CD4-positive, alpha-beta T cell treated with Interleukin-2 at 100 ng/mL for 4 hours (primary cell): ENCODE data around the gene CNTNAP4.

ENCODE experiments used
- DNase-seq: peaks from one replicate; pipeline ENCODE4 v3.0.0-alpha.2; 2020; ENCODE audit warnings: low spot score

CNTNAP4 gene

DNA sequence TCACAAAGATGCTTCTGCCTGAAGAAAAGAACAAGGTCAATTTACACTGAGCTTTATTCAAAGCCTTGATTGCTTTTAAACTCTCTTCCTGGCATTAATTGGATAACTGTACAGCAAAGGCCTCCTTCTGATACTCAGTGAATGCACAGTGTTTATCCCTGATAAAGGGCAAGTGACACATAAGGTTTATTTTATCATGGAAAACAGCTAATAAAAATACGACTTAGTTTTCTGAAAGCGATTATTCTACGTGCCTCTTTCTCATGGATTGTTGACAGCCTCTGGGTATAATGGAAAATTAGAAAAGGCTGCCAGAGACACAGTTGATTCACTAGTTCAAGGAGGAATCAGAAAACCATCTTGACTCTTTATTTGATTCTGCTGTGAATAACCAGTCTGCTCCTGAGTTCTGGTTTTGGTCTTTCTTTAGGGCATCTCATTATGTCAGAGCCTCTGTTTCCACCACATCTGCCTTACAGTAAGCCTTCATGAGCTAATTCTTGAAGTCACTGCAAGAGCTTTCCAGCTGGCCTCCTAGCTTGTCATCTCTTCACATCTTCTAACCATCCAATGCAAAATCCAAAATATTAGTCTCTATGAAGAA lies 212.9 kb downstream of the CNTNAP4 start:
- no peak for DNase-seq

DNA sequence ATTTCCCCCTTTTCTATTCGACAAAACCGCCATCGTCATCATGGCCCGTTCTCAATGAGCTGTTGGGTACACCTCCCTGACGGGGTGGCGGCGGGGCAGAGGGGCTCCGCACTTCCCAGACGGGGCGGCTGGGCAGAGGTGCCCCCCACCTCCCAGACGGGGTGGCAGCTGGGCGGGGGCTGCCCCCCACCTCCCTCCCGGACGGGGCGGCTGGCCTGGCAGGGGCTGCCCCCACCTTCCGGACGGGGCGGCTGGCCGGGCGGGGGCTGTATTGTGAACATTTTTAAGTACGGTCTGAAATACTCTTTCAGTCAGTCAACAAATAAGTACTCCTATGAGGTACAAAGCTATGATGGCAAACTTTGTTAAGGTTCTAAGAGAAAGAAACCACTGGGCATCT lies 222.8 kb downstream of the CNTNAP4 start:
- DNase-seq, result no peak

DNA sequence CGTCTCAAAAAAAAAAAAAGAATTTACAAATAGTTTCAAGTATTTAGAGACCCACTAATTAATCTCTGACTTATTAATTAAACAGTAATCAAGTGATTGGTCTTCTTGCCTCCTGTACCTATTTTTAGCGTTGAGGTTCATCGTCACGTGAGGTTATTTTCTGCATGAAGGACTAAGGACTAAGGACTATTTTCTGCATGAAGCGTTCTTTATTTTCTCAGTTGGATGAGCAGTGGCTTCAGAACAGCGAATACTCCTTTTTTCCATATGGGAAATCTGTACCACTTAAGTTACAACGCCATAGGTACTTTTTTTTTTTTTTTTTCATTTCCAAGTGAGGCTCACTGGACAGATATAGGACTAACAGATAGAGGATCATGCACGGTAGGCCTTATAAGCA lies 224.9 kb downstream of the CNTNAP4 start:
- no peak for DNase-seq

DNA sequence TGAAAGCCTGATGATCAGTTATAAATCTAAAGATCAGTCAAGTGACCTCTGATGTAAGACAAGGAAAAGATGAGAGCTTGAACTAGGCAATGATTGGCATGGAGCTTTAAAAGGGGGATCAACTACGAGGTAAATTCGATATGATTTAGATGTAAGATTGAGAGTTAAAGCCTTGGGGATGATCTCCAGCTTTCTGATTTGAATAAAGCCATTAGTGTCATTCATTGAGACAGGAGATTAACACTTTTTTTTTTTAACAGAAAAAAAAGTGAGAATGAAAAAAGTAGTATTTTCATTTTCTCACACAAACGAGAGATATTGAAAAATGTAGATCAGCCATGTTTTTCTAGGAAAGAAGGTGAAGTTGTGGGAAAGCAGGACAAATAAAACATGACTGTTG lies 225.4 kb downstream of the CNTNAP4 start:
- DNase-seq, result no peak

DNA sequence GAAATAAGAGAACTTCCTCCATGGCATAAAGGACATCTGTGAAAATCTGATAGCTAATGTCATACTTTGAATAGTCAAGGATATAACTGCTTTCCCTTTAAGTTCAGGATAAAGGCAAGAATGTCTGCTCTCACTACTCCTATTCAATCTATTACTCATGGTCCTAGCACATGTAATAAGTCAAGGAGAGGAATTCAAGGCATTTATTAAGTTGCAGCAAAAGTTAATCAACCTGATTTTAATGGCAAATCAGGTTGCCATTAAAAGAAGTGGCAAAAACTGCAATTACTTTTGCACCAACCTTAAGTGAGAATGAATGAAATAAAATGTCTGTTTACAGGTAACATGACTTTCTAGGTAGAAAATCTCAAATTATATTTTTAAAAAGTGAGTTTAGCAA lies 225.9 kb downstream of the CNTNAP4 start:
- DNase-seq, result no peak

DNA sequence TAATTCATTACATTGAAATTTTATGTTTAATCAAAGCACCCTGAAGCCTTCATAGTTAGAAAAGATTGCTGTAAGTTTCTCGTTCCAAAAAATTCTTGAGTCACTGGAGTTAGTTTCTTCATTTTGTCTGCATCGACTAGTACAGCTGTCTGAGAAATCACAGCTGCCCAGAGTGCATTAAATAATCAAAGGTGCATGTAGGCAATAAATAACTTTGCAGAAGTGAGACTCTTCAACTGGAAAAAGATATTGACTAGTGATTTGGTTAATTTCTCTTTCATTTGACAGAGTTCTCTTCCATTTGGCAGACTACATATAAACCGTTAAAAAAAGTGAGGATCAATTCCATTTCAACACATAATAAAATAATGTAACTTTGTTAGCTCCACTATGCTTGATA lies 234.0 kb downstream of the CNTNAP4 start:
- no peak for DNase-seq

DNA sequence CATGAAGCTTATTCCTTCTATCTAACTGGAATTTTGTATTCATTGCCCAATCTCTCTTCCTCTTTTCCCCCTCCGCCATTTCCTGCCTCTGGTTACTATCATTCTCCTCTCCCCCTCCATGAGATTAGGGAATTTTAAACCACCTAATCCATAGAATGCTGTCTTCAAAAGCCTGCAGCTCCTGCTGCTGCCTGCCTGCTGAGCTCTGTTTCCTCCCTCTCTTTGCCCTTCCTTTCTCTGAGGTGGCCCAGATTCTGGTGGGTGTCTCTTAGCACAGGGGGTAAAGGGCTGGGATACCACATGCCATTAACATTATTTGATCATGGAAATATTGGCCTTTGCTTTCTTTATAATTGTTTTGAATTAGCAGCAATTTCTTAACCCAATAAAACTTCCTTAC lies 241.6 kb downstream of the CNTNAP4 start:
- DNase-seq, result no peak

DNA sequence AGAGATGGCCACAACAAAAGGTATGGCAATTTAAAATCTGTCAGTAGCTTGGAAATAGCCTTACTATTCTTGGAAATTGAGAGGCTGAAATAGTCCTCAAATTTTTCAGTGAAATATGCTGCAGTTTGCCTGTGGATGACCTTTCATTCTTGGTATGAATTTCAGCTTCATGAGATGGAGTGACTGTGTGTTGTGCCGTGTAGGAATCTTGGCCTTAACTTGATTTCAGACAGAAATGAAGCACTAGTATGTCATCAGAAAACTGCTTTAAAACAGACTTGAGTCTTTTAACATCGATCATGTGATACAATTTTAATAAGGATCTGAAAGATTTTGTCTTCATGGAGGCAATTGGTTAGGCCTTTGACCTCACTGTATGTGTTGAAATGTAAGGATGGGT lies 247.2 kb downstream of the CNTNAP4 start:
- no peak for DNase-seq

DNA sequence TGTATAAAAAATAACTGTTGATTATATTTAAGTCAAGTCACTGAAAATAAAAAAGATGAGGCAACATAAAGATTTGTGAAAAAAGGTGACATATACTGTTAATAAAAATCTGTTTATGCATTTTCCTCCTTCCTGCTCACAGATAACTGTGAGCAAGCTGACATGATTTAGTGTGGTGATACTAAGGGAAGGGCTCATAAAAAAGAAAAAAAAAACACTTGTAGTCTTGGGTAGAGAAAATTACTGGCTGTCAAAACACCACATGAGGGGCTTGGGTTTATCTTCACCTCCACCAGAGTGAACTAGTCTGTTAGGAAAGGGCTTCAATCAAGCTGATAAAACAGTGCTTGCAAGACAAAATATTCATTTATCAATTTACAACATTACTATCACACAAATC lies 247.6 kb downstream of the CNTNAP4 start:
- no peak for DNase-seq

DNA sequence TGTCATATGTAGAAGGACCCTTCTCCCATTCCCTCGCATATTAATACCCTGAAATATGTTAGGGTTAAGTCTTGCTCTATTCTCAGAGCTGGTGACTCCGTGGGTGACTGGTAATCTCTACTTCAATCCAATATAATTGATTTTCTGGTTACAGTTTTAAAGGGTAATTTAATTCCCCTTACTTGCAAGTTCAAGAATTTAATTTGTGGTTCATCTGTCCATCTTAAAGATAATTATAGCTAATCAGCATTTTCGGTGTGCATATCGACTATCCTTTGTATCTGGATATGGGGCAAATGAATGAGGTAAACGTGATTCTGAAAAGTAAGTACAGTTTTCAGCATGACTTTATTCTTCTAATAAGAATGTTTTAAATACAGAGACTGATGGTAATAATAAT lies 250.0 kb downstream of the CNTNAP4 start:
- no peak for DNase-seq

DNA sequence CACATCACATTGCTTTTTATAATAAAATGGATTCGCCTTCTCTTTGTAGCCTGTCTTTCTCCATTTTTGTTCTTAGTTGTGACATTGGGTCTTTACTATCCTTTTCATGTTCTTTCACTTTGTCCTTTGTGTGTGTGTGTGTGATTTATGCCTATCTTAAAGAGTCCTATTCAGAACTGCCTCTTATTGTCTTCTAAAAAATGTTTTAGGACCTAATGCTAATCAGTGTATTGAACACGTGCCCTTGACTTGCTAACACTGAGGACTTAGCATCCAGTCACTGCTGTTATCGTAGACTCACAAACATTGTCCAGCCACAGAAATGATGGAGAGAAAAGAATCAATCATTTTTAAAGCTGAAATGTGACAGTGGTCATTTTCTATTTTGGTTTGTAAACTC lies 251.9 kb downstream of the CNTNAP4 start:
- no peak for DNase-seq

DNA sequence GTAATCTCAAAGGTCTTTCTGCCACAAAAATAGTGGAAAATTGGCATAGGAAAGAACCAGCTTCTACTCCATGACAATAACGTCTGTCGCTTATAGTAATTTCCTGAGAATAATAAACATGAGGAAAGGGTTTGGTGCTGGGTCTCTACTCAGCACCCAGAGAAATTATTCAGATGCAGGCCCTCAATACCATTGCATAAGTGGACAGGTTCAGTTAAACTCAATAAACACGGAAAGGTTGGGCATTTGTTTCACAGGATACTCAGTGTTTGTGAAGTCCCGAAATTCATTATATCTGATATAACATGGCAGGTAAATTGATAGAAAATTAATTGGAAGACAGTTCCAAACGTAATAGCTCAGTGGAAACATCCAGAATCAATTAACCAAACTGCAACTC lies 254.0 kb downstream of the CNTNAP4 start:
- no peak for DNase-seq

DNA sequence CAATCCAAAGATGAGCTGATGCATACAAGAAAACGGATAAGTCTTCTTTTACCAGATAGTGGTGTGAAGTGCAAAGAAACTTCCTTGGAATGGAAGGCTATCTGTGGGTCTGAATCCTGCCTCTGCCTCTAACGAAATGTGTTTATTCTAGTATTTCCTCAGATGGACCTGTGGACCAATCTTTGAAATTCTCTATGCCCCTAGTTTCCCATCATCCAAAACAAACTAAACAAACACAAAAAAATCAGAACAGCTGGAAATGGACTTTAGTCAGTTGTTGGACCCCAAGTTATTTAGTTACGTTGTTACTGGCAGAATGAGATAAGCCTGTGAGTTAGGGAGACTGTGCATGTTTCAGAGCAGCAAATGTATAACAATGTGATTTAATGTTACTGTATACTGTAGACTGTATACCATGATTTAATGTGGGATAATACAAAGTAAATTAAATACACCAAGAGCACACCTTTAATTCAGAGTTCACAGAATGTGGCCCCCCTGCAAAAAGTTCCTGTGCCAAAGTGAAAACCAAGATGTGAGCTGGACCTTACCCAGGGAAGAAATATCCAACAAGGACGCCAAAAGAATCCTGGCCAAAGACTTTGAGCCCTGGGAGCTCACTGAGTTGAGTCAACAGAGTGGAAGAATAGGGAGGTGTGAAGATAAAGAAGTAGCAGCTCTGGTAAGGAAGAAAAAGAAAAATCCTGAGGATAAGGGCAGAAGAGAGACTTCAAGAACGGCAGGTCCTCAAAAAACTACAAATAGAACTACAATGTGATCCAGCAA lies 255.2 kb downstream of the CNTNAP4 start:
- DNase-seq, result no peak

DNA sequence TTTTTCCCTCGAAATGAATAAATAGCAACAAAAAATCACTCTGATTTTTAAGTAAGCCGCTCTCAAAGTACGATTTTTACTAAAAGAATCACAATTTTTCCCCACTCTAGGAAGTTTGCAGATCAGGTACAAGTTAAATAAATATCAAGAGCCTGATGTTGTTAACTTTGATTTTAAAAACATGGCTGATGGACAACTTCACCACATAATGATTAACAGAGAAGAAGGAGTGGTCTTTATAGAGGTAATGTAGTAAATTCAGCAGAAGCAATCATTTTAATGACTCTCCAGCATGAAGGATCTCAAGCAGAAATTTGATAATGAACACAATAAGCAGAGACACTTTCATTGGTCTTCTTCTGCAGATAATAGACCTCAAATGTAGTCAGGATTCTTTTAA lies 262.4 kb downstream of the CNTNAP4 start:
- no peak for DNase-seq

DNA sequence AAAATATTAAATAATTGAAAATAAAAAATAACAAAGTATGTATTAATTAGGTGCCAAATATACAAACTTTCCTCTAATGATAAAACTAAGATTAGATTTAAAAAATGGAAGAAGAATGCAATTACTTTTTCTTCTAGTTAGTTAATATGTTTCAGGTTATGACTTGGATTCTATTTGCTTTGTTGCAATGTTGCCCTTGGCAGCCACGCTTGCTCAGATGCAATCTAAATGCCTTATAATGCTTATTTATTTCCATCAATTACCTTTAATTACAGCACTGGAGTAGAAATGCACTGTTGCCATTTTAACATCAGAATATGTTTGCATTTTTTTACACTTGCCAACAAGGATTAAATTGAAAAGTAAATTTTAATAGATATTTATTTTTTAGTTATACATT lies 263.9 kb downstream of the CNTNAP4 start:
- no peak for DNase-seq

DNA sequence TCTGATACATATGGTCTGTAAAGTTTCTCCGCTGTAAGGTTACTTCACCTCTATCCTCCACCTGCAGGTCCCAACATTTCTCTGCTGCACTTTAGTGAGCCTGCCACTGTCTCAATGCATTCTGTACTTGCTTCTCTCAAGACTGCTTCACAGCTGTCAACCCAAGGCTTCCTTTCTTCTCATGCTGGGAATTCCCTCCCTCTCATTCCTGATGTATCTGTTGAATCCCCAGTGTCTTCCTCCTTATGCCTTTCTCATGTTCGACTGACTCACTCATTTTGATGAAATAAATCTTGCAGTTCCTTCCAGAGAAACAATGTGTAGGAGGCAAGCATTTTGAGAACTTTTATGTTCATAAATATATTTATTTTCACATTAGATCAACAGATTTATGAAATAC lies 288.3 kb downstream of the CNTNAP4 start:
- no peak for DNase-seq

DNA sequence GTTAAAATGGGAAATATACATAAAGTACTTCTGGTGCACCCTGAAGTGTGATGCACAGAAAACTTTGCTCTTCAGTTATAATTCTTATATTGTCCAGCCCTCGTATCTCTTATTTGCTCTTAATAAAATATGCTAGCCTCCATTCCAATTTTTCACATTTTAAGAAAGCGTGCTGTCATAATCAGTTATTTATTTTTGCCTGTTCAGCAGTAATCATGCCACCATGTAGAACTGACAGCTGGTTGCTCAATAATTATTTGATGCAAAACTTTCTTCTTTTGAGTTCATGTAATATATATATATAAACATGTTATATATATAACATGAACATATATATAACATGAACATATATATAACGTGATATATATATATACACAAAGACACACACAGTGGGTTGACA lies 294.6 kb downstream of the CNTNAP4 start:
- no peak for DNase-seq

DNA sequence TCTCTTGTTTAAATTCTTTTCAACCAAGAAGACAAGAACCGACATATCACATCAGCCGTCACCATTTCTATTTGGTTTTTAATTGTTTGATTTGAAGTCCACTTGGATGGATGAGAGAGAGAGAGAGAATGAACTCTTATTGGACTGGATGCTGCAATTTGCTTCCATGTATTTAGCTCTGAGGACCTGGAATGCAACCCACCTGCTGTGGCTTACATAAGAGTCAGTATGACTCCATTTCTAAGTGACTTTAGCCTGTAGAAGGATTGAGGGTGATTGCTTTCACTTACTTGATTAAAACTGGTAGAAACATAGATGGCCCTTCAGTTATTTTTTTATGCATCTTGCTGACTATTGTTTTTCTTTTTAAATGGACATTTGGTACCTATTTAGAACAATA lies 296.1 kb downstream of the CNTNAP4 start:
- no peak for DNase-seq

DNA sequence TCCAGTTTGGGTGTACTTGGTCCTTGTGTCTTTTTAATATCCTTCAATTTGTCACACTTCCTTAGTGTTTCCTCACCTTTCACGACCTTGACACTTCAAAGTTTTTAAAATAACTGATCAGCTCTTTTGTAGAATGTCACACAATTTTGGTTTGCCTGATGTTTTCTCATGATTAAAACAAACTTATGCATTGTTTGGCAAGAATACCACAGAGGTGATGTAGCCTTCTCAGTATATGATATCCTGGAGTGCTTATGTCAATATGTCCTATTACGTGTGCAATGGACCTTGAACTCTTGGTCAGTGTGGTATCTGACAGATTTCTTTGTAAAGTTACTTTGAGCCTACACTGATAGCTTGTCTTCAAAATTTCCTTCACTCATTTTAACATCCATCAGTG lies 297.4 kb downstream of the CNTNAP4 start:
- no peak for DNase-seq

DNA sequence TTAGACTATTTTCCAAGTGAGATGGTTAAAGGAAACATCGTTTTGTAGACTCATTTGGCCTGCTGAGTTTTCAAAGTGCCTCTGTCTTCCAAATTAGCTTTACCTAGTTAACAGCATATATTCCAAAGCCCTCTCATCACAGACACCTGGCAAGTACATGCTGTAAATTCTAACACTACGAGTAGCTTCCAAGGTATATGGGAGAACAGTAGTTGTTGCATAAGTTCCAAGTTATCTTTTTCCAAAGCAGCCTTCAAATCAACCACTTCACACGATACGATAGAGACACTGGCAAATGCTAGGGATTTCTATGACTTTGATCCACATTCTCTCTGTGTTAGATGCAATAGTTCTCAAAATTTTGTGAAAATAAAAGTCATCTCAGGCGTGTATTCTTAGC lies 299.3 kb downstream of the CNTNAP4 start:
- DNase-seq, result no peak

DNA sequence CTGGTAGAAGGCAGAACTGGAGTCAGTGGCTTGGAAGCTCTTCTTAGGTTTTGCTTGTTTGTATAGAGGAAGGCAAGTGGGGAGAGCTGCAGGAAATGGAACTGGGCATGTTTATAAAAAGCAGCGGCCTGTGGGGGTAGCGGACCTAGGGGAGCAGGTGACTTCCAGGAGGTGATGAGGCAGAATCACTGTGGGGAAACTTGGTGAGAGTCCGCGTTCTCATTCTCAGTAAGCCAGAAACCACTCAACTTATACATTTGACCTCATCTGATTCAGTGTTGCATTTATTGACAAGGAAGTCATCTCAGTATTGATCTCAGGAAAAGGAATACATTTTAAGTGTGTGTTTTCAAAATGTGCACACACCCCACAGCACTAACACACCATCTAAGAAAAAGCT lies 299.8 kb downstream of the CNTNAP4 start:
- DNase-seq, result no peak

DNA sequence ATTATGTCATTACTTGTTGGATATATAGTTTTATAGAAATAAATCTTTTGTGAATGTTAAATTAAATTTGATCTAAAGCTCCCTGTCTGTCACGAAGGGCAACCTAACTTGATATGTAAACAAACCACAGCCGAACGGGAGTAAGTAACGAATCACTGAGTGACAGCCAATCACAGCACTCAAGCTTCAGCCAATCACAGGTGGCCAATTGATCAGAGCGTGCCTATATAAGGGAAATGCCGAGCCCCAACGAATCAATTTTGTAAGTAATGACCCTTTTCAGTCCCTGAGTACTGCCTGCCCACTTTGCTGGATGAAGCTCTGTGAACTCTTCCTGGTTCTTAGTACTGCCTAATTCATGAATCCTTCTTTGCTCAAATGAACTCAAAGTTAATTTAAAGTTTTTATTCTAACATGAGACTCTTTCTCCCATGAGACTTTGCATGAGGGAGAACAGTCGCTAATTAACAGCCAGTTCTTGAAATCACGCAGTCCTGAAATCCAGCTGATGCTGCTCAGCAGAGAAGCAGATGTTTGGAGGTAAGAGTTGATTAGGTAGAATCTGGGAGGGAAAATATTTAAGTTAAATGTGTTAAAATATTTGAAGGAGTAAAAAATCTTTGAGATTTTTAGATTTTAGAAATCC lies 302.2 kb downstream of the CNTNAP4 start:
- DNase-seq, result no peak

DNA sequence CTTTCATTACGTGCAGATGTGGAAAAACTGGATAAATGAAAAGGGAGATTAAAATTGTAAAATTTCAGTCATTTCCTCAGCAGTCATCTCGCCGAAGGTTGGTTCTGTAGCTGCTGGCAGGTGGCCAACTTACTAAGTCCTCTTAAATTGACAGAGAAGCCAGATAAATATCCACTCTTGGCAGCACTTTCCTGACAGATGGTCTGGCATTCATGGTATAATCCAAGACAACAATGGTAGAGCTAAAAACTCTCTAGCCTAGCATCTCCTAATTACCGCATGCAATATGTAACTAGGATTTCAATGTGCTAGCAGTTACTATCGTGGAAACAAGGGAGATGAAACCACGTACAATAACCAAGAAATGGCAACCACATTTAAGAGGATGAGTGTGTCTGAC lies 306.3 kb downstream of the CNTNAP4 start:
- DNase-seq, result no peak

DNA sequence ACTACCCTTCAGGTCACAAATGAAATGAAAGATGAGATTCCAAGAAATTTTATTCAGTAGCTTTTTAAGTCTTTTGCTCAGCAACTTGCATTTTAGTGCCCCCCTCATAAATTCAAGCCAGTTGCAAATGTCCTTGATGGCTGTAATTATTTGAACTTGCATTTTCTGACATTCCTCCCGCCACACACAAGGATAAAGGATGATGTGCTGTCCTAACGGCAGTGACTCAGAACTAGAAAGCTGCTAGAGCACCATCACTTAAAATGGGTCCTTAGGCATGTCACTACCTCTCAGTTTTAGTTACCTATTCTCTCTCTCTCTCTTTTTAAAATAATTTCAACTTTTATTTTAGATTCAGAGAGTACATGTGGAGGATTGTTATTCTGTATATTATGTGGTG lies 306.7 kb downstream of the CNTNAP4 start:
- no peak for DNase-seq
